Motor neuron (in vitro differentiated cells): ENCODE data around the gene LASP1. TPM values are rescaled to one million over a fixed set of nuclear protein-coding genes. Genes with fewer than 3 reads are reported as not detected.
"Not testable (repeated sequence)": the region's sequence is repeated elsewhere in the genome, so short reads cannot be mapped to it uniquely, and the experiment has no call there.

ENCODE experiments used
- ATAC-seq, 8 experiments: fragments of 200-7000 bp; cut with Tn5 transposase; replicated peaks in 6 of 8; 2 replicates each; pipeline ENCODE4 v1.8.0; 2021; ENCODE audit warnings: mild to moderate bottlenecking in 8 of 8, moderate library complexity in 8 of 8
- H3K27ac ChIP-seq, 2 donors: fragments of 250-450 bp; sonication (Bioruptor Pico); 2 replicates each; pipeline ENCODE4 v1.9.0; 2021; ENCODE audit warnings: antibody characterized with exemption in 2 of 2, mild to moderate bottlenecking in 2 of 2, moderate library complexity in 1 of 2
- H3K4me1 ChIP-seq, 2 donors: fragments of 250-450 bp; sonication (Bioruptor Pico); replicated peaks in 1 of 2; 2 replicates each; pipeline ENCODE4 v1.6.1; 2021; ENCODE audit warnings: antibody characterized with exemption in 2 of 2, mild to moderate bottlenecking in 2 of 2, moderate library complexity in 1 of 2
- H3K4me3 ChIP-seq, 5 donors: fragments of 250-450 bp; sonication (Bioruptor Pico); 2 replicates each; pipeline ENCODE4 v1.9.0; 2021; ENCODE audit warnings: antibody characterized with exemption in 5 of 5, mild to moderate bottlenecking in 5 of 5, moderate library complexity in 4 of 5
- WGBS, 10 experiments: fragments of 450-650 bp; shearing (Covaris generic); methylation state at CpG; one replicate each; pipeline ENCODE4 v1.0.0; 2022; 5-methylcytosine and 5-hydroxymethylcytosine counted together
- in situ Hi-C, 9 experiments: fragments of 400-800 bp; cut with MboI; loops; one replicate each; pipeline ENCODE4 v1.15.0; 2021; ENCODE audit warnings: low sequenced_read_pairs in 9 of 9, low pct_unique_long_range_greater_than_20kb in 2 of 9; ENCODE audit not compliant: unreplicated experiment in 9 of 9
- total RNA-seq, 8 experiments: library from RNA; unstranded; fragments of 300-600 nt; gene quantifications; 2 replicates each; pipeline versions ENCODE4 v1.2.3 to v1.2.4, GENCODE V29; 2022

LASP1 gene
- total RNA-seq, 8 experiments from 2014 or later, result 33.2 to 95.1 (median 48.3) TPM

GRCh38 chr17:38855101-38855714 lies 14.7 kb upstream of the LASP1 start:
- H3K27ac ChIP-seq, H3K4me3 ChIP-seq, in situ Hi-C loops, ATAC-seq: not testable (repeated sequence)
- peaks cover 18 to 20% of the 10 kb centered on the region in 2 donors for H3K4me1 ChIP-seq
- 0 to 100% (median 91%) methylated on average over 1 to 21 of the region's 28 CpGs; no CpG with 5 or more reads in 2 of the 10 experiments for WGBS, 10 experiments

DNA sequence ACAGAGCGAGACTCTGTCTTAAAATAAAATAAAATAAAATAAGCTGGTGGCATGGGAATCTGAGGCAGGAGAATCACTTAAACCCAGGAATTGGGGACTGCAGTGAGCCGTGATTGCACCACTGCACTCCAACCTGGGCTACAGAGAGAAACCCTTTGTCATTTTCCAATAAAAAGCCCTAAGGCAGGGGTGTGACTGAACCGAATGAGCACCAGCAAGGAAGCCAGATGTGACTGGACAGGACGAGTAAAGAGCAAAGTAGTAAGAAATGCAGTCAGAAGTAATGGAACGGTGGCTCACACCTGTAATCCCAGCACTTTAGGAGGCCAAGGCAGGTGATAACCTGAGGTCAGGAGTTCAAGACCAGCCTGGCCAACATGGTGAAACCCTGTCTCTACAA lies 12.6 kb upstream of the LASP1 start:
- Histone ChIP-seq H3K4me3 (no peak overlapping the region), H3K27ac (no peak overlapping the region), H3K4me1 (peaks cover 6 to 7% of the 10 kb centered on the region in 2 donors)
- ATAC-seq, result no peak
- WGBS, 10 experiments, result 0 to 71% (median 50%) methylated on average over 1 to 4 of the region's 5 CpGs; no CpG with 5 or more reads in 2 of the 10 experiments
- in situ Hi-C loops, result no loop called here

DNA sequence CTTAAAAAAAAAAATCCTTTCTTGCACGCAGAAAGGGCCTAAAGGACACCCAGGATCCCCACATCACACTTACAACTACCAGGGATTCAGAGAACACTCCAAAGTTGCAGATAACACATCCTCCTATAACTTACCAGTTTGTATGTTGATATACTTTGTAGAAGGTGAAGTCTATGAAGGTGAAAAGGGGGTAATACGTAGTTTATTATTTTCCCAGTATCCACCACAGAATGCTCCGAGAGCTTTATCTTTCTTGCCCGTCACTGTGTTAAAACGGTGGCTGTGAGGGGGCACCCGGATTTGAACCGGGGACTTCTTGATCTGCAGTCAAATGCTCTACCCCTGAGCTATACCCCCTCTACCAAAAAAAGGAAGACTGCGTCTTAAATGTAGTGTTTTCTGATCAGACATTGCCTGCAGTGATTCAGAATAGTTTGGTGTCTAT lies 8.4 kb upstream of the LASP1 start:
- Histone ChIP-seq H3K4me1 (no peaks in the 10 kb centered on the region), H3K27ac (no peak overlapping the region), H3K4me3 (no peak overlapping the region)
- in situ Hi-C loops, result no loop called here
- peak in 7 of 8 experiments; percentile 32 to 89 (median 80) for ATAC-seq
- WGBS, 10 experiments, result 15 to 80% (median 50%) methylated on average over 1 to 7 of the region's 8 CpGs; no CpG with 5 or more reads in 1 of the 10 experiments

DNA sequence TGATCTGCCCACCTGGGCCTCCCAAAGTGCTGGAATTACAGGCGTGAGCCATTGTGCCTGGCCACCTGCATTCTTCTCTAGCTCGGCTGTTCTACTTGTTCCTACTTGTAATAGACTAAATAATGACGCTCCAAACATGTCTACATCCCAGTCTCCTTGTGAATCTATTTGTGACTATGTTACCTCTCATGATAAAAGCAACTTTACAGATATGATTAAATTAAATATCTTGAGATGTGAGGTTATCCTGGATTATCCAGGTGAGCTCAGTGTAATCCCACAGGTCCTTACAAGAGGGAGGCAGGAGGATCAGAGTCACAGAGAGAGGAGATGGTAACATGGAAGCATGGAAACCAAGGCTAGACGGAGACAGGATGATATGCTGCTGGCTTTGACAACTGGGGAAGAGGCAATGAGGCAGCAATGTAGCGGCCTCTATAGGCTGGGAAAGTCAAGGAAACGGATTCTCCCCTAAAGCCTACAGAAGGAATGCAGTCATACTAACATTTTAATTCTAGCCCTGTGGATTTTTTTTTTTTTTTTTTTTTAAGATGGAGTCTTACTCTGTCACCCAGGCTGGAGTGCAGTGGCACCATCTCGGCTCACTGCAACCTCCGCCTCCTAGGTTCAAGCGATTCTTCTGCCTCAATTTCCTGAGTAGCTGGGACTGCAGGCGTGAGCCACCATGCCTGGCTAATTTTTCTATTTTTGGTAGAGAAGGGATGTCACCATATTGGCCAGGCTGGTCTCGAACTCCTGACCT lies 5.0 kb upstream of the LASP1 start:
- Histone ChIP-seq H3K4me1 (no peaks in the 10 kb centered on the region), H3K27ac (no peak overlapping the region), H3K4me3 (no peak overlapping the region)
- ATAC-seq, result no peak
- WGBS, 10 experiments, result 27 to 80% (median 61%) methylated on average over 1 to 7 of the region's 11 CpGs
- in situ Hi-C loops, result no loop called here

DNA sequence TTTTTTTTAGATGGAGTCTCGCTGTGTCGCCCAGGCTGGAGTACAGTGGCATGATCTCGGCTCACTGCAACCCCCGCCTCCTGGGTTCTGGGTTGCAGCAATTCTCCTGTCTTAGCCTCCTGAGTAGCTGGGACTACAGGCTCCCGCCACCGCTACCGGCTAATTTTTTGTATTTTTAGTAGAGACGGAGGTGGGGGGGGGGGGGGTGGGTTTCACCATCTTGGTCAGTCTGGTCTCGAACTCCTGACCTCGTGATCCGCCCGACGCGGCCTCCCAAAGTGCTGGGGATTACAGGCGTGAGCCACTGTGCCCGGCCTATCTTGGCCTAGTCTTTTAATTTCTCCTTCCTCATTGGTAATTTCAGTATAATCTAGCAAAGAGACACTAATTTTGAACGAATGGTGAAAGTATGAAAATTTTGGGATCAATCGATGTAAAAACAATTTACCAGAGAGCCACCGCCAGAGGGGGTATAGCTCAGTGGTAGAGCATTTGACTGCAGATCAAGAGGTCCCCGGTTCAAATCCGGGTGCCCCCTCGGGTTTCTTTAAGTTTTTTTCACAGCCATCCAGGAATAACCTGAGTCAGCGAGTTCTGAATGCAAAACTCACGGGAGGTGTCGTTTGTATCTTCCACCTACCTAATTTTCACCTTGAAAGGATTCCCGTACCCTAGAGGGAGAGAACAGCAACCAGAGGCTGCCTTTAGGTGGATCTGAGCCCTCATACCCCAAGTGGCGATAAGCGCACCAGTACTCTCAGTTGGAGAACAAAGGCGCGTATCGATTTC lies 2.5 kb upstream of the LASP1 start:
- peak in 4 of 8 experiments; percentile 0 to 3 (median 0) for ATAC-seq
- Histone ChIP-seq H3K27ac (peak overlapping the region; percentile 12 to 21), H3K4me1 (peaks cover 5 to 7% of the 10 kb centered on the region in 2 donors), H3K4me3 (peak overlapping the region; percentile 51 to 96 (median 91))
- 0 to 49% (median 11%) methylated on average over 6 to 19 of the region's 31 CpGs for WGBS, 10 experiments
- in situ Hi-C loops, result no loop called here

- Histone ChIP-seq H3K27ac (peak overlapping the region; percentile 12 to 21), H3K4me3 (peak overlapping the region; percentile 51 to 96 (median 91)), H3K4me1 (peaks cover 5 to 7% of the 10 kb centered on the region in 2 donors)
- 0 to 38% (median 7%) methylated on average over 1 to 22 of the region's 25 CpGs for WGBS, 10 experiments
- in situ Hi-C loops, result no loop called here
- no peak for ATAC-seq
These were observed 1.7 kb upstream of the LASP1 start for GRCh38 chr17:38867968-38868816.

- WGBS, 10 experiments, result 0 to 19% (median 1%) methylated on average over 1 to 12 of the region's 26 CpGs; no CpG with 5 or more reads in 1 of the 10 experiments
- peak; percentile 53 to 76 (median 69) for ATAC-seq
- Histone ChIP-seq H3K4me1 (peaks cover 5 to 9% of the 10 kb centered on the region in 2 donors), H3K4me3 (peak overlapping the region; percentile 51 to 96 (median 91)), H3K27ac (peak overlapping the region; percentile 89 to 90)
- in situ Hi-C loops, result no loop called here
These were observed 887 bp upstream of the LASP1 start for GRCh38 chr17:38868817-38869525.

GRCh38 chr17:38870259-38871165 lies 654 bp downstream of the LASP1 start:
- in situ Hi-C loops, result no loop called here

GRCh38 chr17:38871247-38872015 lies 1.6 kb downstream of the LASP1 start:
- Histone ChIP-seq H3K27ac (peak overlapping the region in 1 of 2 donors; percentile 90), H3K4me1 (peaks cover 7 to 24% of the 10 kb centered on the region in 2 donors), H3K4me3 (peak overlapping the region; percentile 51 to 96 (median 91))
- ATAC-seq, result no peak
- in situ Hi-C loops, result no loop called here
- 0 to 80% (median 31%) methylated on average over 1 to 6 of the region's 11 CpGs; no CpG with 5 or more reads in 2 of the 10 experiments for WGBS, 10 experiments

More at GRCh38 chr17:38870259-38871165, 654 bp downstream of the LASP1 start:
- WGBS, 10 experiments, result 0% methylated on average over 3 of the region's 56 CpGs; no CpG with 5 or more reads in 9 of the 10 experiments
- peak overlapping the region; percentile 51 to 96 (median 91) for H3K4me3 ChIP-seq
- H3K27ac ChIP-seq, result peak overlapping the region; percentile 89 to 90
- peak; percentile 6 to 52 (median 32) for ATAC-seq
- H3K4me1 ChIP-seq, result peaks cover 7 to 24% of the 10 kb centered on the region in 2 donors

GRCh38 chr17:38872027-38872511 lies 2.2 kb downstream of the LASP1 start:
- no peak for ATAC-seq
- in situ Hi-C loops, result no loop called here
- WGBS, 10 experiments, result 0 to 100% (median 80%) methylated on average over 1 to 2 of the region's 5 CpGs; no CpG with 5 or more reads in 3 of the 10 experiments
- Histone ChIP-seq H3K4me1 (peaks cover 9 to 28% of the 10 kb centered on the region in 2 donors), H3K4me3 (peak overlapping the region in 4 of 5 donors; percentile 51 to 96 (median 88)), H3K27ac (no peak overlapping the region)
